Measurements from ENCODE around the gene NUTM2E.
"Not testable (repeated sequence)": the region's sequence is repeated elsewhere in the genome, so short reads cannot be mapped to it uniquely, and the experiment has no call there.

NUTM2E gene

DNA sequence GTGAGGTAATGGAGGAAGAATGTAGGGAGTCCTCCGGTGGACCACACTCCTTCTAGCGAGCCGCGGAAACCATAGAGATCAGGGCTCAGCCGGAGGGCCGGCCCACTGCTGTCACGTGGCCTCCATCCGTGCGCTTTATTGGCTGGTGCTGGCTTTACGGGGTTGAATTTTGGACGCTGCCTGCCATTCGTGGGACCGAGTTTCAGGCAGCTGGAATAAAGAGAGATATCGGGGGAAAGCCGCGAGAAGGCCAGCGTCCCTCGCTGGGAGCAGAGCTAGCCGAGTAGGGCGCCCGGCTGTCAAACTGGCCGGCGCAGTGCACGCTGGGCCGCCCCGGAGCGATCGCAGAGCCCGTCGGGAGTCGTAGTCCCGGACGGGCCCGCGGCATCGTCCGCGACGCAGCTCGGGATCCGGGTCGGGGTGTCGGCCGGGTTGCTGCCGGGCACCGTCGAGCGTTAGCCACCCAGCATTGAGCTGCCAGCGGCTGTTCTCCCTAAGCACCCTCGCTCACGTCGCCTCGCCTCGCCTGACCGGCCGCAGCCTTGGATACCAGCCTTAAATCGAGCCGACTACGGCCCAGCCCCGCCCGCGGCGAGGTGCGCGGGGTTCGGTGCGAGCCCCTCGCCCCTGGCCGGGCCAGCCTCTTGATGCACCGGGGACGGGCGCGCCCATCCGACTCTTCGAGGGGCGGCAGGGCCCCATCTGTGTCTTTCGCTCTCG is at the start of gene NUTM2E:
TSS of gene NUTM2E (plus strand) at position 244 of the 720 bp plus-strand sequence. CDS start 15,002 bp downstream, outside the sequence.
- not testable (repeated sequence) for FAIRE-seq
- peak; percentile 19 for DNase-seq (ENCODE audit: insufficient read length, low spot score)

- not testable (repeated sequence) for FAIRE-seq; DNase-seq (ENCODE audit: insufficient read length, low spot score)
Observed at GRCh38 chr10:79777997-79778396, 48.5 kb upstream of the NUTM2E start.

GRCh38 chr10:79779310-79779938 is 47.1 kb upstream of the NUTM2E start:
- DNase-seq (ENCODE audit: insufficient read length, low spot score), result peak; percentile 30
- not testable (repeated sequence) for FAIRE-seq

GRCh38 chr10:79779992-79780391 is 46.5 kb upstream of the NUTM2E start:
- not testable (repeated sequence) for FAIRE-seq

GRCh38 chr10:79781584-79781983 is 45.0 kb upstream of the NUTM2E start:
- not testable (repeated sequence) for FAIRE-seq; DNase-seq (ENCODE audit: insufficient read length, low spot score)

More at GRCh38 chr10:79779992-79780391, 46.5 kb upstream of the NUTM2E start:
- DNase-seq (ENCODE audit: insufficient read length, low spot score), result not testable (repeated sequence)

GRCh38 chr10:79787455-79787952 is 39.0 kb upstream of the NUTM2E start:
- DNase-seq (ENCODE audit: insufficient read length, low spot score); FAIRE-seq: not testable (repeated sequence)

- FAIRE-seq, result not testable (repeated sequence)
Observed at GRCh38 chr10:79789351-79789750, 37.2 kb upstream of the NUTM2E start.

DNA sequence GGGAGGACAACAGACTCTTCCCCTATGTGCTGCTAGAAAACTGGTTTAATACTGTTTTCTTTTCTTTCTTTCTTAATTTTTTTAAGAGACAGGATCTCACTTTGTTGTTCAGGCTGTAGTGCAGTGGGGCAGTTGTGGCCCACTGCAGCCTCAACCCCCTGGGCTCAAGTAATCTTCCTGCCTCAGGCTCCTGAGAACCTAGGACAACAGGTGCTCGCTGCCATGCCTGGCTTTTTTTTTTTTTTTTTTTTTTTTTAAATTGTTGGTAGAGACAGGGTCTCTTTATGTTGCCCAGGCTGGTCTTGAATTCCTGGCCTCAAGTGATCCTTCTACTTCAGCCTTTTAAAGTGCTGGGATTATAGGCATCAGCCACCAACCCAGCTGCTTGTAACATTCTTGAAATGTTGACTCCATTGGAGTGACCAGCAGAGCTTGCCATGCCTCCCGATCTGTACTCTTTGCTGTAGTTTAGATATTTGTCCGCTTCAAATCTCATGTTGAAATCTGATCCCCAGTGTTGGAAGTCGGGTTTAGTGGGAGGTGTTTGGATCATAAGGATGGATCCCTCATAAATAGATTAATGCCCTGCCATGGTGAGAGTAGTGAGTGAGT is 34.5 kb upstream of the NUTM2E start:
- not testable (repeated sequence) for DNase-seq (ENCODE audit: insufficient read length, low spot score); FAIRE-seq

More at GRCh38 chr10:79789351-79789750, 37.2 kb upstream of the NUTM2E start:
- DNase-seq (ENCODE audit: insufficient read length, low spot score), result not testable (repeated sequence)

- not testable (repeated sequence) for DNase-seq (ENCODE audit: insufficient read length, low spot score); FAIRE-seq
Observed at GRCh38 chr10:79799337-79799736, 27.2 kb upstream of the NUTM2E start.

GRCh38 chr10:79805857-79806256 is 20.7 kb upstream of the NUTM2E start:
- DNase-seq (ENCODE audit: insufficient read length, low spot score); FAIRE-seq: not testable (repeated sequence)

DNA sequence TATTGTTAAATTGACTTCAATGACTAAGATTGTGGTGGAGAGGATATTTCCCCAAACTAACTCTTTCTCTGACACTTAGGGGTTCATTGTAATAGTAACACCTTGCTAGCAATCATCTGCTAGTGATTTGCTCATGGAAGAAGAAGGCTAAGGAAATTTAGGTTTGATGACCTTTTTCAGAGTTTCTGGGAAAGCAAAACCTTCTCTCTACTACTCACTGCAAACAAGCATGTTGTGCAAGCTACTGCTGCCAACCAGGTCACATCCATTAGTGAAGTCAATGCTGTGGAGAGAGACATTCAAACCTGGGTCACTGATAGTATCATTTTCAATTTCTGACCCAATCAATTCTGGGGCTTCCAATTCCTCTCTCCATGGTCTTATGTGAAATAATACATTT is 14.6 kb upstream of the NUTM2E start:
- FAIRE-seq; DNase-seq (ENCODE audit: insufficient read length, low spot score): not testable (repeated sequence)

DNA sequence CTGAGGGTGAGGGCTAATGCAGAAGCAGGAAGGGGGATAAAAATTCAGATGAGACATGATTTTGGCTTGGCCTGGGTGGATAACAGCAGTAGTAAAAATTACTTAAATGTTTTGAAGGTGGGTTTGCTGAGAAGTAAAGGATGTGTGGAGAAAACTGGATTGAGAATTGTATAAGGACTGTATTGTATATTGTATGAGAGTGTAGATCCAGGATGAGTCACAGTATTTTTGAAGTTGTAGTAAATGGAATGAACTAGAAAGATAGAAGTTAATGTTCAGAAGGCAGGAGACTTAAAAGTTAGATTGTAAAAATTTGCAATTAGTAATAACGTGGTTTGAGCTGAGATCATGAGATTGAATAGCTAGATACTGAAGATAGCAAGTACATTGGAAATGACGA is 10.2 kb upstream of the NUTM2E start:
- DNase-seq (ENCODE audit: insufficient read length, low spot score); FAIRE-seq: not testable (repeated sequence)

DNA sequence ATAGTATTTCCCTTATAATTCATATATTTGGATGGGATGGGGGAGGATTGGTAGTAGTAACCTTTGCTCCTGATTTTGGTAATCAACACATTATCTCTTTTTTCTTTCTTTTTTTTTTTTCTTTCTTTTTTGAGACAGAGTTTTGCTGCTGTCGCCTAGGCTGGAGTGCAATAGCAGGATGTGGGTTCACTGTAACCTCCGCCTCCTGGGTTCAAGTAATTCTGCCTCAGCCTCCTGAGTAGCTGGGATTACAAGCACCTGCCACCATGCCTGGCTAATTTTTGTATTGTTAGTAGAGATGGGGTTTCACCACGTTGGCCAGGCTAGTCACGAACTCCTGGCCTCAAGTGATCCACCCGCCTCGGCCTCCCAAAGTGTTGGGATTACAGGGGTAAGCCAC is 3.2 kb upstream of the NUTM2E start:
- not testable (repeated sequence) for FAIRE-seq; DNase-seq (ENCODE audit: insufficient read length, low spot score)

GRCh38 chr10:79825587-79826011 is 940 bp upstream of the NUTM2E start:
- not testable (repeated sequence) for DNase-seq (ENCODE audit: insufficient read length, low spot score); FAIRE-seq

- DNase-seq (ENCODE audit: insufficient read length, low spot score); FAIRE-seq: not testable (repeated sequence)
Observed at GRCh38 chr10:79826131-79826495, 426 bp upstream of the NUTM2E start.

- not testable (repeated sequence) for FAIRE-seq; DNase-seq (ENCODE audit: insufficient read length, low spot score)
Observed at GRCh38 chr10:79833833-79834232, 7.3 kb downstream of the NUTM2E start.

GRCh38 chr10:79835891-79836290 is 9.4 kb downstream of the NUTM2E start:
- not testable (repeated sequence) for FAIRE-seq; DNase-seq (ENCODE audit: insufficient read length, low spot score)

DNA sequence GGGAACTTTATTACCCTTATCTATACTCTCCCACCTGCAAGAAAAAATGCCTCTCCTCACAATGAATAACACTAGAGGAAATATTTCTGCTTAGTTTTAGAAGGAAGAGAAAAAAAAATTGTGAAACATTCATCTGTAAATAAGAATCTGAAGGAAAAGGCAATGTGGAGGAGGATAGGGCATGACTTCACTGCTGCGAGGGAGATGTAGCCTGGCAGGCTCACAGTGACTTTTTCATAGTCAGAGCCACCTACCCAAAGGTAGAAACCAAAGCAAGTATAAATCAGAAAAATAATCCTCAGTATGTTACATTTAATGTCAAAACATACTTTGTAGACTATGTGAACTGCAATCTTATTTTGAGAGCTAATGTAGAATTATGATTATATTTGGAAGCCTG is 10.4 kb downstream of the NUTM2E start:
- not testable (repeated sequence) for FAIRE-seq; DNase-seq (ENCODE audit: insufficient read length, low spot score)

- FAIRE-seq; DNase-seq (ENCODE audit: insufficient read length, low spot score): not testable (repeated sequence)
Observed at GRCh38 chr10:79838441-79838840, 11.9 kb downstream of the NUTM2E start.

GRCh38 chr10:79853191-79853854 is 26.8 kb downstream of the NUTM2E start:
- DNase-seq (ENCODE audit: insufficient read length, low spot score); FAIRE-seq: not testable (repeated sequence)

Data from HTR-8/SVneo (cell line).